Measurements from ENCODE around the gene ZNFX1. TPM values are rescaled to one million over a fixed set of nuclear protein-coding genes. Genes with fewer than 3 reads are reported as not detected.

ZNFX1 gene
- total RNA-seq, 1 donor from 2014 or later, result 10.4 TPM

GRCh38 chr20:49215232-49215631 is 62.6 kb downstream of the ZNFX1 start:
- Mint-ChIP-seq H3K4me3 (no peak overlapping the region), H3K4me1 (peaks cover 21% of the 10 kb centered on the region), H3K9me3 (peaks cover 2% of the 10 kb centered on the region), H3K36me3 (ENCODE audit: low read depth) (peaks cover 2% of the 10 kb centered on the region), H3K27ac (ENCODE audit: unreplicated experiment) (no peak overlapping the region), H3K27me3 (ENCODE audit: low read depth) (no peaks in the 10 kb centered on the region)
- no peak for TF ChIP-seq CTCF (conservative IDR thresholded peaks at IDR 0.05)
- DNase-seq (ENCODE audit: low read depth, low spot score), result no peak

- no peak overlapping the region for H3K27ac Mint-ChIP-seq (ENCODE audit: unreplicated experiment)
- peaks cover 15% of the 10 kb centered on the region for H3K4me1 Mint-ChIP-seq
- no peaks in the 10 kb centered on the region for H3K27me3 Mint-ChIP-seq (ENCODE audit: low read depth)
- peaks cover 5% of the 10 kb centered on the region for H3K9me3 Mint-ChIP-seq
- H3K36me3 Mint-ChIP-seq (ENCODE audit: low read depth), result peaks cover 5% of the 10 kb centered on the region
- no peak overlapping the region for H3K4me3 Mint-ChIP-seq
- TF ChIP-seq CTCF (conservative IDR thresholded peaks at IDR 0.05), result no peak
- no peak for DNase-seq (ENCODE audit: low read depth, low spot score)
Observed at GRCh38 chr20:49214571-49214970, 63.3 kb downstream of the ZNFX1 start.

GRCh38 chr20:49210757-49211110 is 67.1 kb downstream of the ZNFX1 start:
- H3K4me1 Mint-ChIP-seq, result no peaks in the 10 kb centered on the region
- peaks cover 5% of the 10 kb centered on the region for H3K36me3 Mint-ChIP-seq (ENCODE audit: low read depth)
- no peak overlapping the region for H3K27ac Mint-ChIP-seq (ENCODE audit: unreplicated experiment)
- no peaks in the 10 kb centered on the region for H3K27me3 Mint-ChIP-seq (ENCODE audit: low read depth)
- H3K9me3 Mint-ChIP-seq, result peaks cover 5% of the 10 kb centered on the region
- no peak for TF ChIP-seq CTCF (conservative IDR thresholded peaks at IDR 0.05)
- H3K4me3 Mint-ChIP-seq, result no peak overlapping the region
- DNase-seq (ENCODE audit: low read depth, low spot score), result no peak

- no peak for TF ChIP-seq CTCF (conservative IDR thresholded peaks at IDR 0.05)
- DNase-seq (ENCODE audit: low read depth, low spot score), result no peak
- H3K27me3 Mint-ChIP-seq (ENCODE audit: low read depth), result no peaks in the 10 kb centered on the region
- H3K4me1 Mint-ChIP-seq, result no peaks in the 10 kb centered on the region
- peaks cover 5% of the 10 kb centered on the region for H3K9me3 Mint-ChIP-seq
- no peak overlapping the region for H3K27ac Mint-ChIP-seq (ENCODE audit: unreplicated experiment)
- H3K36me3 Mint-ChIP-seq (ENCODE audit: low read depth), result peaks cover 5% of the 10 kb centered on the region
- H3K4me3 Mint-ChIP-seq, result no peak overlapping the region
Observed at GRCh38 chr20:49210101-49210756, 67.6 kb downstream of the ZNFX1 start.

- DNase-seq (ENCODE audit: low read depth, low spot score), result no peak
- H3K4me3 Mint-ChIP-seq, result no peak overlapping the region
- H3K9me3 Mint-ChIP-seq, result peaks cover 5% of the 10 kb centered on the region
- no peak for TF ChIP-seq CTCF (conservative IDR thresholded peaks at IDR 0.05)
- H3K36me3 Mint-ChIP-seq (ENCODE audit: low read depth), result peaks cover 5% of the 10 kb centered on the region
- H3K27me3 Mint-ChIP-seq (ENCODE audit: low read depth), result no peaks in the 10 kb centered on the region
- H3K27ac Mint-ChIP-seq (ENCODE audit: unreplicated experiment), result no peak overlapping the region
- no peaks in the 10 kb centered on the region for H3K4me1 Mint-ChIP-seq
Observed at GRCh38 chr20:49207076-49207475, 70.8 kb downstream of the ZNFX1 start.
